HG03442 (cell line): Measurements from ENCODE around the gene NELL1.
"Not testable (repeated sequence)": the region's sequence is repeated elsewhere in the genome, so short reads cannot be mapped to it uniquely, and the experiment has no call there.

Experiments
- ATAC-seq: cut with Tn5 transposase; IDR thresholded peaks from one replicate; pipeline ENCODE4 v1.9.1; 2021; ENCODE audit warnings: mild to moderate bottlenecking, moderate library complexity; ENCODE audit not compliant: unreplicated experiment

The NELL1 gene

DNA sequence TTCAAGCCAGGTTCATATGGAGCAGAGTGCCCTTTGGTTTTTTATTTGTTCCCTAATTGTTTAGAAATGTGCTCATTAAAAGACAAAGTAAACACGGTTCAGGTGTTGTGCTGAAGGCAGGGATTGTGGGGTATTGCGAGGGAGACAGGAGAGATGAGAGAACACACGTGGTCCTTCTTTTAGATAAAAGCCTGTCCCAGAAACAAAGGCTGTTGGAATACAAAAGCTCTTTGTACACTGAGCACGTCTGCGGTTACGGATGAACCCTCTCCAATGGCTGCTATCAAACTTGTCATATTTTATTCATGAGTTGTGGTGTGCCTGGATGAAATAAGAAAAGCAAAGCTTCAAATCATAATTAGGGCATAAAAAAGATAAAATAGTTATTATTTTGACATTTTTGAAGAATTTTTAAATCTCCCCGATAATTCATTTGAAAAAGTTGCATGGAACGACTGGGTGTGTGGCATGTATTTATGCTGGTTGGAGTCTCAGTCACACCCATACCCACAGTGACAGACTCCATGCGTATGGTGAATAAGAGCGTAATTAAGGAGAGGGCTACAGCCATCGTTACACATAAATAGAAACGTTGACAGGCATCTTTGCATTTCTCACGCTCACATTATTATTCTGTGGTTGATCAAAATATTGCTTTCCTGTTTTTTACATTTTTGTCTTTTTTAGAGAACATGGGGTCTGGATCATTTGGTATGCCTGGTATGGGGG, 92.9 kb downstream of the NELL1 start:
- no peak for ATAC-seq

DNA sequence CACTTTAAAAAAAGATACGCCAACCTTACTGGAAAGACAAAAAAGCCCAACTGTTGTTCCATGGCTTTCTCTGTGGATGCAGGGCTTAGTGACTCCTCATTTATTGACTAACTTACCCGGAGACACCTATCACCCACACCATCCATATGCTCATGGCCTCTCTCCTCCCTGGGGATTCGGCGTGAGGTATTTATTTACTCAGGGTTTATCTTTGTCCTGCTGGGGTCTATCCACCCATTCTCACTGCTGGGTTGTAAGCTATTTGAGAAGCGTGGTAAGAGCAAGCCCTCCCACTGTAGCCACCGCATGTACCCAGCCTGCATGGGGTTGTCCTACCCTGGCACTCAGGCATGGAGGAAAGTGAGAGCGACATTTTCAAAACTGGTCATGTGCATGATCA, 93.6 kb downstream of the NELL1 start:
- no peak for ATAC-seq

DNA sequence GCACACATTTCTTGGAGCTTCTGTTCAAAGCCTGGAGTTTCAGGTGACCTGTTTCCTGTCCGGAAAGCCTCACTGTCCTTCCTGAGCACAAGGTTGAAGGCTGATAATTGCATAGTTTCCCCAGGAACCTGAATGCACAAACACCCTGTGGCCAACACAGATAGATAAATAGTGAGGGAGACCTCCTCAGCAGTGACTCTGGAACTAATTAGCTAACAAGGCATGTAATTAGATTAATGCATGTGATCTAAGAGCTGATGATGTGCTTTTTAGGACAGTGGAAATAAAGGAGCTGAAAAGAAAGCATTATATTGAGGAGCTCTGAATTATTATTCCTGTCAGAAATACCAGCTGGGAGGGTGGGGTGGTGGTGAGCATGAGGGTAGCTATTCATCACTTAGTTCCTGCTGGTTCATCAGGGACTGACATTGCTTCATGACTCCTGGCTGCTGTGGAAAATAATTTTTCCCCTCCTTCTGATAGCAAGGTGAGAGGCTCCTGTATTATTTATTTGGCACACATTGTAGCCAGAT, 101.1 kb downstream of the NELL1 start:
- ATAC-seq = no peak

DNA sequence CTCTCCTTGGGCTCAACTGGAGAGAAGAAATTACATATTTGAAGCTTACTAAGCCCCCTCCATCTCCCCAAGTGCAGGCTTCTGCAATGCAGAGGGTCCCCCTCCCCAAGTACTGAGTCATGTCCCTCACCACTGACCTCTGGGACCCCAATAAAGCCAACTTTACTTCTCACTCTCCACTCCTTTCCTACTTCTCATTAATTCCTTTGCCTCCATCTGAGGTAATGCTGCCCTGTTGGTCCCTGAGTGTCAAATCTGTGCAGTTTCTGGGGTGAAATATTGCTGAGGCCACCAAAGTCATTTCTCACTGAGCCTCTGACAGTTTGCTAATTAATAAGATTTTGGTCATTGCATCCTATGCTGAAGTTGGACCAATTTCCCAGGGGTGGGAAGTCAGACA, 101.6 kb downstream of the NELL1 start:
- no peak for ATAC-seq

DNA sequence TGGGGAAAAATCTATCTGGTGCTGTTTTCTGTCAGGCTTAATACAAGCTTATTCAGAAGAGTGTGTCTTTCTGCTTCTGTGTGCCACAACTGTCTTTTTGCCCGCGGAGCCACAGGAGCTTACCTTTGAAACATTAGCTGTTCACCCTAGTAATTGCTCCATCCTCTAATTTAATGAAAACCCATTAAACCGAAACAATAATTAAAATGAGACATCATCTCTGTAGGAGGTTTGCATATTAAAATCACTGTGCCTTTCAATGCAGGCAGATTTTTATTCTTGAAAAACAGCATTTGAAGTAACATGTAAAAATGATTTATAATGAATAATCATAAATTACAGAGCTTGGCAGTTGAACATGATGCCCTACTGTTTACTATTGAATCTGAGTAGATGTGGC, 102.3 kb downstream of the NELL1 start:
- no peak for ATAC-seq

DNA sequence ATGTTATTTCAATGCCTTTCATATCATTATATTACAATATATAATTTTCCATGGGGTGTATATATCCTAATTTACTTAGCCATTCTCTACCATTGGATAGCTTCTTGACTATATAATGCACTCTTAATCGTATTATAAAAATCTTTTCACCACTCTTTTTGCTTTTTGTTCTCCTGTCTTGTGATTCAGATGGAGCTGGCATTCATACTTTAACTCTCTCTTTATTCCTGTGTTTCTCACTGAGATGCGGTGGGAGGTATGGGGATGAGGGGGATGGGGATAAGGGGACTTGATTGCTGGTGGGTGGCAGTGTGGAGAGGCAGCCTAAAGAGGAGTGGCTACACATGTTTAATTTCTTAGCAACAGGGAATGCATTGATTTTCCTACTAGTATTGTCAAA, 105.9 kb downstream of the NELL1 start:
- no peak for ATAC-seq

DNA sequence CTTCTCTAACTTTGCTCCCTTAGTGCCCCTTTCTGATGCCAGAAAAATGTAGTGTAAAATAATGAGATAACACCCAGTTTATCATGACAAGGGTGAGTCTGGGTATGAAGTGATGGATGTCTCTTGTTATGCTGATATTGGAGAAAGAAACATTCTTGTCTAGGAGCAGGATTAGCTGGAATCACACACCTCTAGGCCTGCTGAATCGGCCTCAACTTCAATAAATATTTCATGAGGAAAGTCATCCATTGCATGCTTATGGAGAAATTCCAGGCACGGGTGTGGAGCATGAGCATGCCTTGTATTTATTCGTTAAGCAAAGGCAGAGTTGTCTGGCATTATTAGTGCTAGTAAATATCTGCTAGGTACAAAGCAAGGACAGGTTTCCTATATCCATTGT, 113.4 kb downstream of the NELL1 start:
- ATAC-seq = no peak

DNA sequence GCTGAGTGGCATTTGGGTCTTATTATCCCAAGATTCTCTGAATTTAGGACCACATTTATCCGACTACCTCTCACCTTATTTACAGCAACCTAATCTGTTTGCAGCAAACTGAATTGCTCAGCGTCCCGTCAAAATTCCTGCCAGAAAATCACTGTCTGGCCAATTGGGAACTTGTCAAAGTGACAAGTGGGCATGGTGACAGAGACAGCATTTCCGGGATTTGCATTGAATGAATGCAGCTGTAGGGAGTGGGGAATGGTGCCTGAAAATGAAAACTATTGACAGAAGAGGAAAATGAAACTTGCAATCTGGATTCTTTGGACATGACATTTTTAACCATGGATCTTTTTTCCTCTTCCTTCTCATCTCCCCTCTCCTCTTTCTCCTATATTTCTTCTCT, 113.8 kb downstream of the NELL1 start:
- ATAC-seq = no peak

DNA sequence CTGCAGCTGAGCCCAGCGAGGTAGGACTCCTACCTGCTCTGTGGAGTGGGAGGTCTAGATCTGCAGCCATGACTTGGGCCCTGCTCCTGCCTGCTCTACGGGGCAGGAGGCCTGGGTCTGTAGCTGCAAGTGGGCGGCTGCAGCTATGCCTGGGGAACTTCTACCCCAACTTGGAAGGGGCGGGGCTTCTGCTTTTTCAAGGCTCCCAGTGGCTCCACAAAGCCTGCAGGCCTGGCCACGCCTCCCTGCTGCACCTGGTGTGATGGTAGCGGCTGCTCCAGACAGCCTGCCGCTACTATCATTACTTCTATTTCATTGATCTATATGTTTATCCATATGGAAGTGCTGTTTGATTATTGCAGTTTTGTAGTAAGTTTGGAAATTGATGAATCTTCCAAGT, 121.2 kb downstream of the NELL1 start:
- no peak for ATAC-seq

DNA sequence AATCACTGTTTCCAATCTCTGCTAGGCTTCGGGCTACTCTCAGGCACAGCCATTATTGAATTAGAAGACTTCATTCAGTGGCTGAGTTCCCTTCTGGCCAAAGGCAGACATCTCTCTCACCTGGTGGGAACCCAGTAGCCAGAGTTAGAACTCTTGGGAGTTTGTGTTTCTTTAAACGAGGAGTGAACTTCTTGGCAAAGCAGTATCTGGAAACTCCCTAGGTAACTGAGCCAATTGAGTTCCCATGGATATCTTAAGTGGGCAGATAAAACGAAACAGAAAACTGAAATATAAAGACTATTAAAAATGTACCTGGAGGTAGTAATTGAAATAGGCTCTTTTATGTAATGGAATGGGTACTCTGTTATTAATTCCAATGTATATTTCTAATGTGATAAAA, 125.6 kb downstream of the NELL1 start:
- no peak for ATAC-seq

DNA sequence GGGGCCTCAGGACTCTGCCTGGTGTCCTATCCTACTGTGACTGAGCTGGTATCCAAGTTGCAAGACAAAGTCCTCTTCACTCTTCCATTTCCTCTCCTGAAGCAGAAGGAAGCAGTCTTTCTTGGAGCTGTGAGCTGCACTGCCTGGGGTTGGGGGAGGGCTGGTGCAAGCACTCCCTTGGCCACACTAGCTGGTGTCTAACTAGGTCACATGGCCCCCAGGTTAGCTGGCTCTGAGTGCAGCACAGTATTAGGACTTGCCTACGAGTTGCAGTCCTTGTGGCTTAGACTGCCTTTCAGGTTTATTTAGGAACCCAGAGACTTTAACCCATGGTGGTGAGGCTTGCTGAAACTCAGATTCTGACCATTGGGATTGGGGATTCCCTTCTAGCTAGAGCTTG, 138.9 kb downstream of the NELL1 start:
- no peak for ATAC-seq

DNA sequence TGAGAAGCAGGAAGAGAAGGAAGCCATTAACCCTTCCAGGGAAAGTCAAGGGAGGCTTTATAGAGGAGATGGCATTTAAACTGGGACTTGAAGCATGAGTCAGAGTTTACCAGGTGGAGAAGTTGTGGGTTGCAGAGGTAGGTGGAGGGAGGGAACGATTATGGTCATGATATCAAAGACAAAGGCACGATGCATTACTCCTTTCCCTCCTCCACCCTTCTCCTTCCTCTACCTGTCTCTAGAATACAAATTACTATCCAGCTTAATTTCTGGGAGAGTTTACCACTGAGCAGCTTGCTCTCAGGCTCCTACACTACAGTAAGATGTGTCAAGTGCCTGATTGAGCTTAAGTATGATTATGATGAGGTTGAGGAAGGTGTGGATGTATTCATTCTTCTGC, 151.7 kb downstream of the NELL1 start:
- no peak for ATAC-seq

DNA sequence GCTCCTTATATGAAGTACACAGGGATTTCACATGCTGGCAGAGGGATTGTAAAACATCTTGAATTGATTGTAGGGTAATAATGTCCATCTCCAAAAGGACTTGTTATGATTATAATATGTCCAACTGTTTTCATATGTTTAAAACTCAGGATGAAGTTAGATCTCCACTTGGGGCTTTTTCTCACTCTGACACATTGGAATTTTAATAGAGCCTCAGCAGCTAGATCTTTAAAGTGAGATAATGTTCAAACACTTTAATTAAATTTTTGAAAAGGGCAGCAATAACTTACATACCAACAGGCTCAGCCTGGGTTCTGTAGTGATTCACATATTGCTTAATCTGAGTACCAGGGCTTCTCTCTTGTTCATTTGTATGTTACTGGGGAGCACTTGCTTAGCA, 152.1 kb downstream of the NELL1 start:
- no peak for ATAC-seq

DNA sequence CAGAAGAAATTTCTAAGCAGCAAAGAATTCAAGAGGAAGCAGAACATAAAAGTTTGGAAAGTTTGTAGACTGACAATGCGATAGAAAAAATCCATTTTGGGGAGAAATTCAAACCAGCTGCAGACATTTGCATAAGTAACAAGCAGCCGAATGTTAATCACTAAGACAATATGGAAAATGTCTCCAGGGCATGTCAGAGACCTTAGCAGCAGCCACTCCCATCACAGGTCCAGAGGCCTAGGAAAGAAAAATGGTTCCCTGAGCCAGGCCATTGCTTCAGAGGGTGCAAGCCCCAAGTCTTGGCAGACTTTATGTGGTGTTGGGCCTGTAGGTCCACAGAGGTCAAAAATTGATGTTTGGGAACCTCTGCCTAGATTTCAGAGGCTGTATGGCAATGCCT, 155.4 kb downstream of the NELL1 start:
- ATAC-seq = no peak

DNA sequence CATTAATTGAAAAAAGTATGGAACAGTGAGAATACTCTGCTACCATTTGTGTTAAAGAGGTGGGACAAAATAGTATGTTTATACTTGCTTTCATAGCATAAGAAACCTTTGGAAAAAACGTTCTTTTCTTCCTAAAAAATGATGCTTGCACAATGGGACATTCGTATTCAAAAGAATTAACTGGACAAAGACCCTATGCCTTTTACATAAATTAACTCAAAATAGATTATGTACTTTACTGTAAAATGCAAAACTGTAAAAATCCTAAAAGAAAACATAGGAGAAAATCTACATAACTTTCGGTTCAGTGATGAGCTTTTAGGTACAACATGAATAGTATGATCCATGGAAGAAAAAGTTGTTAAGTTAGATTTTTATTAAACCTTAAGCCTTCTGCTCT, 166.2 kb downstream of the NELL1 start:
- no peak for ATAC-seq

DNA sequence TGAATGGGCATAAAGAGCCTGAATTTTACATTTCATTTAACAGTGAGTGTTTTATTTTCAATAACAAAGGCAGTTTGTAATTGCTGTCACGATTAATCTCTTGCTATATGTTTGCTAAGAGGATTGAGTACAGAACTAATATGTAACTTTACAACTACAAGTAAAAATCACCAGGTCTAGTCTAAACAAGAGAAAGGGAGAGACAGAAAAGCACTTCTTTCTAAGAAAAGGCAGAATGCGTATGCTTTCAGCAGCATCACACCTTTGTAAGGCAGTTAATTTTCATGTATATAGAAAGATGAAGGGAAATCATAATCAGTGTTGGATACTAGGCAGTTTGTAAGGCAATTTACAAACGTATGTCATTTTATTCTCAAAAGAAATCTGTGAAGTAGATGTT, 169.8 kb downstream of the NELL1 start:
- ATAC-seq = no peak

DNA sequence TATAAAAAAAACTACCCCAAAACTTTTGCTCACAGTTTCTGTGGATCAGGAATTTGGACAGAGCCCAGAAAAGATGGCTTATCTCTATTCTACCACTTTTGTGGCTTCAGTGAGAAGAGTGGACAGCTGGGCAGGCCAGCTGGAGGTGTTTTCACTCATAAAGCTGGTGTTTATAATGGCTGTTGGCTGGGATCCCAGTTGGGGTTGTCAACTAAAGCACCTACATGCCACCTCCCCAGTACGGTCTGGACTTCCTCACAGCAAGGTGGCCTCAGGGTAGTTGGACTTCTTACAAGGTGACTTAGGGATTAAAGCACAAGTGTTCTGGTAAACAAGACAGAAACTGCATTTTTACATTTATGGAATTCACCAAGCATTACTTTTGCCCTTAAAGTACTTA, 171.0 kb downstream of the NELL1 start:
- no peak for ATAC-seq

DNA sequence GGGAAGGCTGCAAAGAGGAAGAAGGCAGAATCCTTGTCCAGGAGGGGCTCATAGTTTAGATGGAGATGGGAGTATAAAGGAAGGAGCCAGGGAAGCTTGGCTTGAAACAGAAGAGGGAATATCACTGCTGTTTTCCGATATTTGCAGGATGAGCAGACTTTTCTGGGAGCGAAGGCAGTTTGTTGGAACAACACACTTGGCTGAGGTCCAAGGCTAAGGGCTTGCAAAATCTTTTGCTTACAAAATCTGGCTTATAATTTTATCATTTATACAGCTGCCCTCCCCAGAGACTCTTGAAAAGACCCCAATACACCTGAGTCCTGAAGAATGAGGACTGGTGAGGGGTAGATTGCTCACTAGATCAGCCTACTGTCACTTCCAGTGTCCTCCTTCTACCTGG, 174.8 kb downstream of the NELL1 start:
- no peak for ATAC-seq

DNA sequence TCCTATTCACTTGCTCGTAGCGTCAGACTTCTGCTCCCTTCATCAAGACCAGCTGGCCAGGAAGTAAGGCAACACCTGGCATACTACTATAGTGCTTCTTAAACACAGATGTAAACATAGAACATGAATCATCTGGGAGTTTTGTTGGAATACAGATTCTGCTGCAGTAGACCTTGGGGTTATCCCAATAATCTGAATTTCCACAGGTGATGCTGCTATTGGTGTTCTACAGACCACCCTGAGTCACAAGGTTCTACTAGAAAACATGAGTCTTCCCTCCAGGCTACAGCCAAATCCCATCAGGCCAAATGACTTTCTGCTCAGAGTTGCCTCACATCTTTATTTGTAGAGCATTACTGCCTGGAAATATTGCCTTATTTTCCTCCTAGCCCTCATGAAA, 175.2 kb downstream of the NELL1 start:
- ATAC-seq = no peak

DNA sequence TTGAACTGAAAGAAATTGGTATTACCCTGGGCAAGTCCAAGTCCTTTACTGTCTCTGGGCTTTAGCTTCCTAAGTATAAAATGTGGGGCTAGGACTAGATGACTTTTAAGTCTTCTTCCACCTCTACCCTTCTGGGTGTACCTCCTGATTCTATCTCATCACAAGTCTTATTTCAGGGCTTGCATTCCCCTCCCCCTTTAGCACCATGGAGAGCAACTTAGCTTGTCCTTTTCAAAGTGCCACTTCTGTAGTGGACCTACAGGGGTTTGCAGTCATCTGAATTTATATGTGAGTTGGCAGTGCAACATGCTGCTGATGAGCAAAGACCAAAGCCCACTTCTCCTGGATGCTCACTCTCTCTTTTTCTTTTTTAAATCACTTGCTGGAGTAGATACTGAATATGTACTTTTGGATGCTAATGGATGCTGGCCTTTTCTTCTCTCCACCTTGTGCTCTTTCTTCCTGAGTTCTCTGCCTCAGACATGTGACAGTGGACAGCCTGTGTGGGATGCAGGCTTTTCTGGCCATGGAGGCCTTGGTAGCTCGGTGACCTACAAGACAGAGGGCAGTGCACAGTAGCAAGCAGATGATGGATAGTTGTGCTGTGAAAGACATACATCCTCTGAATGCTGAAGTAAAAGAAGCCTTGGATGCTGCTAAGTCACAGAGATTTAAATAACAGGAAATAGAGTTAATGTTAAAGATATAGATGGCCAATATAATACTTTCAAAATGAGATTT, 185.0 kb downstream of the NELL1 start:
- ATAC-seq = no peak

DNA sequence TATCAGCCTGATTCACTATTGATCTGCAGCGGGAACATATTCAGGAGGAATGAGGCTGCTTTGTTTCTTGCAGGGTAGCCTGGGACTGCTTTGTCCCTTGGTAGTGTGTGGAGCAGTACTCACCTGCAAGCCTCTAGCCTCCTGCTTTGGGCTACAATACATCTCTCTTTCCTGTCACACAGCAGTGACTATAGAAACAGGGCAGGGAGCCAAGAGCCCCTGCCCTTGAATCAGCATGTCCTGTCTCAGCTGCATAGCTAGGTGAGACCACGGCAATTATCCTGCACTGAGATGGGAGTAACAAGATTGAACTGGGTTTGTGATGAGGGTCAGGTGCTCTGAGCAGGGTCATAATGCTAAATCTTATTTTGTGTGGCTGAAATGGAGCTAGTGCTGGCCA, 191.9 kb downstream of the NELL1 start:
- no peak for ATAC-seq

DNA sequence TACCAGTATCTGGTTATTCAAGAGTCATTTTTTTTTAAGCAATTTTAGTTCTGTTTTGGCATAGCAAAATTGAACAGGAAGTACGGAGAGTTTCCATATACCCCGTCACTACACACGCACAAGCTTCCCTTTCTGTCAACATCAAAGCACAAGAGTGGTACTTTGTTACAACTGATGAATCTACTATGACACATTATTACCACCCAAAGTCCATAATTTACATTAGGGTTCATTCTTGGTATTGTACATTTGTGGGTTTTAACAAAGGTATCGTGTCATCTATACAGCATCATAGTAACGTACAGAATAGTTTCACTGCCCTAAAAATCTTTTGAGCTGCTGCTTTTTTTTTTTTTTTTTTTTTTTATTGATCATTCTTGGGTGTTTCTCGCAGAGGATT, 192.9 kb downstream of the NELL1 start:
- not testable (repeated sequence) for ATAC-seq

DNA sequence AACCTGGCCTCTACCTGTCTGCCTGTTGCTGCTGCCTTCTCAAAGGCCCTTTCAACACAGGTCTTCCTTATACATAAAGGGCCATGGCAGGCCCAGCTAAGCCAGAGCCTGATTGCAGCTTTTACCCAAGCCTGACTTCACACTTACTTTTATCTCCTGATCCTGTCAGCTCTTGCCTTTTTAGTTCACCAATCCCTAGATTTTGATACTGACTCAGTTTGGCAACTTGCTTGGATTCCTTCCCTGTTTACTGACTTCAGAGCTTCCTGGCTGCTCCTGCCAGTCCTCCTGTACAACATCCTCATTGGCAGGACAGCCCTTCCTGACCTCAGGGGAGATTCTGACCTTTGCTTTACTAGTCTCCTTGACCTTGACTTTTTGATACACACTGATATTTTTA, 195.2 kb downstream of the NELL1 start:
- ATAC-seq = no peak
